SK-MEL-5 (cell line): ENCODE results near the gene TMC8. TPM values are rescaled to one million over a fixed set of nuclear protein-coding genes. Genes with fewer than 3 reads are reported as not detected.
A peak's percentile ranks its signal among the peaks of the same experiment; 100 is the strongest.
"Not testable (repeated sequence)": the region's sequence is repeated elsewhere in the genome, so short reads cannot be mapped to it uniquely, and the experiment has no call there.

ENCODE experiments used
- DNase-seq: peaks from one replicate; pipeline ENCODE4 v3.0.0-alpha.2; 2016; ENCODE audit warnings: low read depth, low spot score
- in situ Hi-C: cut with HindIII; loops from 2 replicates; pipeline ENCODE4 v1.10.0; 2016; ENCODE audit warnings: low sequenced_read_pairs, high pct_unique_total_duplicates, low pct_unique_long_range_greater_than_20kb
- total RNA-seq: library from RNA; depleted of rRNA; stranded (reverse); fragments of >200 nt; shearing (Covaris generic); gene quantifications from 2 replicates; pipeline ENCODE4 v1.2.3, GENCODE V29; 2014

TMC8 gene
- total RNA-seq, 1 experiment from 2014 or later, result 0.45 TPM

GRCh38 chr17:78129351-78130089 lies 1.1 kb upstream of the TMC8 start:
- DNase-seq, result no peak
- in situ Hi-C loops, result no loop called here

- DNase-seq, result no peak
- in situ Hi-C loops, result no loop called here
These were observed 508 bp upstream of the TMC8 start for GRCh38 chr17:78130090-78130436.

GRCh38 chr17:78131172-78132083 lies 857 bp downstream of the TMC8 start:
- in situ Hi-C loops, result no loop called here
- DNase-seq, result no peak

DNA sequence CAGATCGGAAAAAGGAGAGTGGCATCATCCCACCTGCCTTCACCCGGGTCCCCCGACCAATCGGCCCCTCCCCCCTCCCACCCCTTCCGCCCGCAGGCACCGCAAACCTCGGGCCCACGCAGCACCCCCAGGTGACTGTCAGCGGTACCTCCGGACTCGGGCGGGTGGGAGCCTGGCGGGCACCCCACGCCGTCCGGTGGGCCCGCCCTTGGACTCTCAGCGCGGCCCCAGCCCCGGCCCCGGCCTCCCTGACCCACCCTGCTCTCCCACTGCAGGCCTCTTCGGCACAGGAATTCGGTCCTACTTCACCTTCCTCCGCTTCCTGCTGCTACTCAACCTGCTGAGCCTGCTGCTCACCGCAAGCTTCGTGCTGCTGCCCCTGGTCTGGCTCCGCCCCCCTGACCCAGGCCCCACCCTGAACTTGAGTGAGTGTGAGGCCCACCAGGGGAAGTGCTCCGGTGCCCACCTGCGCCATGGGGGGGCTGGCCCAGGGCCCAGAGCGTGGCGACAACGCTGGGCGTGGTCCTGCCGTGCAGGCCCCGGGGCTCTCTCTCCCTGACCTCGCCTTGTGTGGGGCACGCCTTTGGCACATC lies 1.6 kb downstream of the TMC8 start:
- in situ Hi-C loops, result no loop called here
- no peak for DNase-seq

DNA sequence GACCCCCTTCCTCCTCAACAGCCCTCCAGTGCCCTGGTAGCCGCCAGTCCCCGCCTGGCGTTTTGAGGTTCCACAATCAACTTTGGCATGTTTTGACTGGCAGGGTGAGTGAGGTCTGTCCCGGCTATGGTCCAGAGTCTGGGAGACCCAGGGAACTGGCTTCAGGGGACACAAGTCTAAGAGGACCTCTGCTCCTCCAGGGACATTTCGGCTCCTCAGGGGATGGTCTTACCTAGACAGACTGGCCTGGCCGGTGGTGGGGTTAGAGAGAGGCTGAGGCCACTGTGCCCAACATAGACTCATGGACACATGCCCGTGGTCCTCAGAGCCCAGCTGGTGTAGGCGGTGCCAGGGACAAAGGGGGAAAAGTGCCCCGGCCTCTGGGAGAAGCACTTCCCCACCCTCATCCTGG lies 2.2 kb downstream of the TMC8 start:
- in situ Hi-C loops, result no loop called here
- no peak for DNase-seq

- in situ Hi-C loops, result no loop called here
These were observed 2.8 kb downstream of the TMC8 start for GRCh38 chr17:78133179-78133951.

DNA sequence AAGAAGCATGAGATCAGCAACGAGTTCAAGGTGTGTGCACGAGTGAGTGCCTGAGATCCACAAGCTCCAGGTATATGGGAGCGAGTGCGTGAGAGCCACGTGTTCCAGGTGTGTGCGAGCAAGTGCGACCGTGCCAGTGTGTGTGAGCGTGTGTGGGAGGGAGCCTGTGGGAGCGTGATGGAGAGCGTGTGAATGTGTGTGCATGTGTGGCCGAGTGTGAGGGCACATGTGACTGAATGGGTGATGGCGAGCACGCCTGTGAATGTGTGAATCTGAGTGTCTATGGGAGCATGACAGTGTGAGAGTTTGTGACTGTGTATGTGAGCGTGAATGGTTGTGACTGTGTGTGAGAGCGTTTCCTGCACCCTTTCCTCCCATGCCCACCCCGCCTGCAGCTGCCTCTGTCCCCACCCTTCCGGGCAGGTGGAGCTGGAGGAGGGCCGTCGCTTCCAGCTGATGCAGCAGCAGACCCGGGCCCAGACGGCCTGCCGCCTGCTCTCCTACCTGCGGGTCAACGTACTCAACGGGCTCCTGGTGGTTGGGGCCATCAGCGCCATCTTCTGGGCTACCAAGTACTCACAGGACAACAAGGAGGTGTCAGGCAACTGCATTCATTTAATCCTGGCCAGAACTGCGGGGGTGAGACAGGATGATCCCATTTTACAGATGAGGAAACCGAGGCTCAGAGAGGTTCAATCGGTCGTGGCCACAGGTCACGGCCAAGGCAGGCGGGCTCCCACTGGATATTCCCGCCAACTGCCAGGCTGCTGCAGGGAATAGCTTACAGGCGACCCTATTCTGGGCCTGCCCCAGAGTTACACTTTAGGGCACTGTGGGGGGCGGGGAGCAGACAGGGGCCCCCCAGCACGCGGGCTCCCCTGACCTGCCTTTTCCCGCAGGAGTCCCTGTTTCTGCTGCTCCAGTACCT lies 3.7 kb downstream of the TMC8 start:
- peak; percentile 92 for DNase-seq
- in situ Hi-C loops, result no loop called here

More at GRCh38 chr17:78133179-78133951, 2.8 kb downstream of the TMC8 start:
- DNase-seq, result no peak

- in situ Hi-C loops, result no loop called here
- DNase-seq, result no peak
These were observed 4.4 kb downstream of the TMC8 start for GRCh38 chr17:78134899-78135385.

DNA sequence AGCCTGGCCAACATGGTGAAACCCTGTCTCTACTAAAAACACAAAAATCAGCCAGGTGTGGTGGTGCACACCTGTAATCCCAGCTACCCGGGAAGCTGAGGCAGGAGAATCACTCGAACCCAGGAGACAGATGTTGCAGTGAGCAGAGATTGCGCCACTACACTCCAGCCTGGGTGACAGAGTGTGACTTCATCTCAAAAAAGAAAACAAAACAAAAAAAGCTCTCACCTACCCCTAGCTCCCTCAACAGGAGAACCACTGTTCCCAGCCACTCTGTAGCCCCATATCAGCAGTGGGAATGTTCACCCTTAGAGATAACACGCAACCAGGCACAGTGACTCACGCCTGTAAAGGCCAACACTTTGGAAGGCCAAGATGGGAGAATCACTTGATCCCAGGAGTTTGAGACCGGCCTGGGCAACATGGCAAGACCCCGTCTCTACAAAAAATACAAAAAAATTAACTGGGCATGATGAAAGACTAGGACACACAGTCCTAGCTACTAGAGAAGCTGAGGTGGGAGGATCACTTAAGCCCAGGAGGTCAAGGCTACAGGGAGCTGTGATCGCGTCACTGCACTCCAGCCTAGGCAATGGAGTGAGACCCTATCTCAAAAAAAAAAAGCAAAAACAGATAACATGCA lies 5.4 kb downstream of the TMC8 start:
- DNase-seq, result no peak
- in situ Hi-C loops, result no loop called here

DNA sequence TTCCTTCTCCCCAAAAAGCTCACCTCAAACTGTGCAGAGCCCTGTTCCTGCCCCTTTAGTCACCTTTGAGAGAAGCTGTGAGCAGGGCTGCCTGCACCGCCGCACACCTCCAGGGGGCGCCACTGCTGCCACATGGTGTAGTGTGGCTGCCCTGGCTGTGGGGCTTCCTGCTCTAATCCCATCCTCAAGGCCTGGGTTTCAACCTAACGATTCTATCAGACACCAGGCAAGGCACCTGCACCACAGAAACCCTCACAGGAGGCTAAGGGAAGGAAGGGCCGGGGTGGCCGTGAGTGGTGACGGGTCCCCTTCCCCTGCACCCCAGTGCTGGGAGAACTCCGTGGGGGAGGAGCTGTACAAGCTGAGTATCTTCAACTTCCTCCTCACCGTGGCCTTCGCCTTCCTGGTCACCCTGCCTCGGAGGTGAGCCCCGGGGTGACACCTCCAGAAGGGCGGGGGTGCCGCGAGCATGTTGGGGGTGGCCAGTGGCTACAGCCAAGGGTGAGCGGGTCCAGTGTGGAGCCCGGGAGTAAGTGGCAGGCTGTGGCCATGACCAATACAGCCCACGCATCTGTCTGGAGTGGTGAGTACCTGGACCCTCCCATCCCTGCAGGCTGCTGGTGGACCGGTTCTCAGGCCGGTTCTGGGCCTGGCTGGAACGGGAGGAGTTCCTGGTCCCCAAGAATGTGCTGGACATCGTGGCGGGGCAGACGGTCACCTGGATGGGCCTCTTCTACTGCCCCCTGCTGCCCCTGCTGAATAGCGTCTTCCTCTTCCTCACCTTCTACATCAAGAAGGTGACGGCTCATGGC lies 7.0 kb downstream of the TMC8 start:
- DNase-seq, result peak; percentile 56
- in situ Hi-C loops, result no loop called here

DNA sequence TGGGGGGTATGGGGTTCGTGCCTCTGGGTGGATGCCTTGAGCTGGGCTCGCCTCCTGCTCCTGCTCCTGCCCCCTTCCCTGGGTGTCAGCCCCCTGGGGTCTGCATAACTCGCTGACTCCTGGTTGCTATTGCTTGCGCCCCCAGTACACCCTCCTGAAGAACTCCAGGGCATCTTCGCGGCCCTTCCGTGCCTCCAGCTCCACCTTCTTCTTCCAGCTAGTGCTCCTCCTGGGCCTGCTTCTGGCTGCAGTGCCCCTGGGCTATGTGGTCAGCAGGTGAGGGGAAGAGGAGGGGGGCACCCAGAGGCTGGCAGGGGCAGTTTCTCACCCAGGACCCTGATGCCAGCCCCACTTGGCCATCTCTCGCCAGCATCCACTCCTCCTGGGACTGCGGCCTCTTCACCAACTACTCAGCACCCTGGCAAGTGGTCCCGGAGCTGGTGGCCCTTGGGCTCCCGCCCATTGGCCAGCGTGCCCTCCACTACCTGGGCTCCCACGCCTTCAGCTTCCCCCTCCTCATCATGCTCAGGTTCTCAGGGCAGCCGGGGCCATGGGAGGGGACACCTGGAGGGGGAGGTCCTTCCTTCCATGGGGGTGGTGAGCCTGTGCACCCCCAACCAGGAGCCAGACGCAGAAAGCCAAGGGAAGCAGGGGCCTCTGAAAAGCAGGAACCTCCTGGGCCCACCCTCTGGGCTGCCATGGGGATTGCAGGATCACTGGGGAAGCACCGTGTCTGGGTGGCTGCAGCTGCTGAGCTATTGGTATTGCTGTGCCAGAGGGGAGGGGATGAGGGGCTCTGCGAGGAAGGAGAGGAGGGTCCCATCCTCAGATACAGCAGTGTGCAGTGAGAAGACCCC lies 7.9 kb downstream of the TMC8 start:
- DNase-seq, result no peak
- in situ Hi-C loops, result no loop called here

GRCh38 chr17:78139861-78140168 lies 9.2 kb downstream of the TMC8 start:
- in situ Hi-C loops, DNase-seq: not testable (repeated sequence)

GRCh38 chr17:78140169-78141051 lies 9.8 kb downstream of the TMC8 start:
- in situ Hi-C loops, result no loop called here

More at GRCh38 chr17:78140169-78141051, 9.8 kb downstream of the TMC8 start:
- peak; percentile 100 for DNase-seq
